Body of pancreas (tissue), 4 donors: ENCODE measurements around the gene SH2D3C. TPM values are rescaled to one million over a fixed set of nuclear protein-coding genes. Genes with fewer than 3 reads are reported as not detected.

Experiments
- ATAC-seq: fragments of 150-250 bp; one replicate; pipeline ENCODE4 v1.9.1; 2016
- DNase-seq, 4 donors: peaks; one replicate each; pipeline ENCODE4 v3.0.0-alpha.2; 2019
- H3K27ac ChIP-seq, 4 donors: fragments of 200-600 bp; sonication (generic); 1 replicate in 3 of 4; 2 replicates in 1 of 4; pipeline versions ENCODE4 v1.5.1 to v1.6.1; 2016 to 2019; ENCODE audit warnings: mild to moderate bottlenecking in 1 of 4, mixed read lengths in 1 of 4, moderate library complexity in 1 of 4
- H3K27me3 ChIP-seq, 2 donors: fragments of 200-600 bp; sonication (generic); one replicate each; pipeline ENCODE4 v1.6.0; 2016; ENCODE audit warnings: mild to moderate bottlenecking in 1 of 2
- H3K36me3 ChIP-seq, 2 donors: fragments of 200-600 bp; sonication (generic); replicated peaks in 1 of 2; 2 replicates each; pipeline ENCODE4 v1.5.1; 2016; ENCODE audit warnings: low read depth in 2 of 2; ENCODE audit not compliant: insufficient read depth in 1 of 2
- H3K4me1 ChIP-seq: fragments of 200-600 bp; sonication (generic); one replicate; pipeline ENCODE4 v1.6.0; 2016
- H3K4me3 ChIP-seq, 2 donors: fragments of 200-600 bp; sonication (generic); 1 replicate in 1 of 2; 2 replicates in 1 of 2; pipeline ENCODE4 v1.5.1; 2016 to 2019
- H3K9me3 ChIP-seq, 3 donors: fragments of 200-600 bp; sonication (generic); 1 replicate in 2 of 3; 2 replicates in 1 of 3; pipeline ENCODE4 v1.5.1; 2016
- POLR2A ChIP-seq, 3 donors: fragments of 450-650 bp; IDR thresholded peaks; one replicate each; pipeline ENCODE4 v1.6.1; 2016; ENCODE audit warnings: antibody characterized with exemption in 3 of 3, mild to moderate bottlenecking in 2 of 3
- WGBS, 2 donors: methylation state at CpG; one replicate each; pipeline ENCODE4 v1.1.5; 2017; 5-methylcytosine and 5-hydroxymethylcytosine counted together
- intact Hi-C: fragments of 100-400 bp; cut with DNase I; formaldehyde crosslinking; loops from one replicate; pipeline ENCODE4 v1.15.1; 2023
- microRNA-seq, 2 donors: library from miRNA; unstranded; fragments of <30 nt; microRNA quantifications; one replicate each; pipeline ENCODE4, GENCODE V29; 2016; ENCODE audit warnings: borderline number of aligned reads in 2 of 2, borderline replicate concordance in 2 of 2
- total RNA-seq, 2 donors: library from RNA; depleted of rRNA; stranded (reverse); fragments of >200 nt; gene quantifications; one replicate each; pipeline ENCODE4 v1.1.0, GENCODE V29; 2016
- TF ChIP-seq, protein P1 (sequence below), 7 experiments: fragments of 450-650 bp in 4 of 7; fragments of 200-600 bp in 3 of 7; sonication (generic) in 3 of 7; IDR thresholded peaks; one replicate each; pipeline ENCODE4 v1.5.1; 2016 to 2019; ENCODE audit warnings: antibody characterized with exemption in 7 of 7

SH2D3C gene
- total RNA-seq, 2 donors from 2014 or later = 3.3 to 4.2 TPM

- H3K4me3 ChIP-seq = no peak overlapping the region
- TF ChIP-seq POLR2A (IDR thresholded peaks at IDR 0.05) = no peak
- TF ChIP-seq, protein P1, sequence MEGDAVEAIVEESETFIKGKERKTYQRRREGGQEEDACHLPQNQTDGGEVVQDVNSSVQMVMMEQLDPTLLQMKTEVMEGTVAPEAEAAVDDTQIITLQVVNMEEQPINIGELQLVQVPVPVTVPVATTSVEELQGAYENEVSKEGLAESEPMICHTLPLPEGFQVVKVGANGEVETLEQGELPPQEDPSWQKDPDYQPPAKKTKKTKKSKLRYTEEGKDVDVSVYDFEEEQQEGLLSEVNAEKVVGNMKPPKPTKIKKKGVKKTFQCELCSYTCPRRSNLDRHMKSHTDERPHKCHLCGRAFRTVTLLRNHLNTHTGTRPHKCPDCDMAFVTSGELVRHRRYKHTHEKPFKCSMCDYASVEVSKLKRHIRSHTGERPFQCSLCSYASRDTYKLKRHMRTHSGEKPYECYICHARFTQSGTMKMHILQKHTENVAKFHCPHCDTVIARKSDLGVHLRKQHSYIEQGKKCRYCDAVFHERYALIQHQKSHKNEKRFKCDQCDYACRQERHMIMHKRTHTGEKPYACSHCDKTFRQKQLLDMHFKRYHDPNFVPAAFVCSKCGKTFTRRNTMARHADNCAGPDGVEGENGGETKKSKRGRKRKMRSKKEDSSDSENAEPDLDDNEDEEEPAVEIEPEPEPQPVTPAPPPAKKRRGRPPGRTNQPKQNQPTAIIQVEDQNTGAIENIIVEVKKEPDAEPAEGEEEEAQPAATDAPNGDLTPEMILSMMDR (IDR thresholded peaks at IDR 0.05) = no peak
- ATAC-seq (no peak), DNase-seq (no peak)
- intact Hi-C loops = no loop called here
- H3K27ac ChIP-seq = no peak overlapping the region
- WGBS, 2 donors = 92% methylated on average over 10 of the region's 10 CpGs
- no peaks in the 10 kb centered on the region for H3K4me1 ChIP-seq
- H3K36me3 ChIP-seq = no peaks in the 10 kb centered on the region
- no peaks in the 10 kb centered on the region for H3K9me3 ChIP-seq
- H3K27me3 ChIP-seq = no peaks in the 10 kb centered on the region
Measured at GRCh38 chr9:127690735-127691134, 87.7 kb downstream of the SH2D3C start.

DNA sequence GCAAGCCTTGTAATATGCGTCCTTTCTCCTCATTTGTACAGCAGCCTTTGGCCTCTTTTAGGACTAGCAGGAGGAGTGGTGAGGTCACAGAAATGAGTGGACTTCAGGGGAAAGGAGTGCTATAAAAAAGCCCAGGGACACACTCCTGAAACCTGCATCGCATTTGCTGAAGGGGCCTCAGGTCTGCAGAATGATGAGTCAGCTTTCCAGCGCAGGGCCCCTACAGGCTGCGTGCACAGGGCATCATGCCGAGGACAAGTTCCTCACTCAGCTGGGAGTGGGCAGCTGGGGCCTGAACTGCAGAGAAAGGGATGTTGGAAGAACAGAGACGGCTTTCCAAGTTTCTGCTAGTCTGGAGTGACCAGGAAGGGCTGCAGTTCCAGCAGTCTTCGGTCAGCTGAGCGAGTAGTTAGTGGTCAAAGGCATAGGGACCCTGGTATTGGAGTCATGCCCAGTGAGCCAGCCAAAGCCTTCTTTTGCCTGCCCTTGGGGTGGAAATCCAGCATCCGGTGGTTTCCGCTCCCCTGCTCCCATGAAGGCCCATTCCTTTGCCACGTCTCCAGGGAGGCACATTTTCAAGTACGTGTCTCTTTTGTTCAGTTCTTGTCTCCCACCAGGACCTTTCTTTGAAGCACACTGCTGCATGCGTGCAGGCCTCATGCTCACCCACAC is 89.0 kb downstream of the SH2D3C start:
- ATAC-seq (no peak), DNase-seq (no peak)
- Histone ChIP-seq H3K36me3 (no peaks in the 10 kb centered on the region), H3K27me3 (no peaks in the 10 kb centered on the region), H3K4me3 (no peak overlapping the region), H3K9me3 (no peaks in the 10 kb centered on the region), H3K4me1 (no peaks in the 10 kb centered on the region), H3K27ac (no peak overlapping the region)
- TF ChIP-seq, protein P1 (IDR thresholded peaks at IDR 0.05) = no peak
- no peak for TF ChIP-seq POLR2A (IDR thresholded peaks at IDR 0.05)
- 90 to 95% methylated on average over 13 of the region's 13 CpGs for WGBS, 2 donors
- intact Hi-C loops = no loop called here

Small RNA genes within 50 kb of the gene (microRNA-seq; reads per million reads assigned to microRNA genes)
- gene MIR2861 (0 reads per million in 2 donors), gene MIR3960 (0 reads per million in 2 donors)

Other genes starting within 250 kb of the SH2D3C start
- 10 to 100 TPM; 34.5 to 39.9 TPM for gene STXBP1, start 166.4 kb downstream of the SH2D3C start, total RNA-seq
- 1 to 10 TPM; 2.3 TPM for gene CFAP157, start 71.7 kb downstream of the SH2D3C start, total RNA-seq
- gene PTRH1, start 63.0 kb downstream of the SH2D3C start, total RNA-seq = 10 to 100 TPM; 23.6 to 64.9 TPM
- under 1 TPM; under 0.01 to 0.52 TPM for gene TTC16, start 62.6 kb downstream of the SH2D3C start, total RNA-seq
- gene TOR2A, start 43.4 kb downstream of the SH2D3C start, total RNA-seq = 10 to 100 TPM in 1 of 2 donors, 1 to 10 TPM in 1; 8.3 to 14.2 TPM
- 10 to 100 TPM; 51.4 to 58.7 TPM for gene CDK9, start 7.4 kb upstream of the SH2D3C start, total RNA-seq
- 10 to 100 TPM; 58.4 to 80.4 TPM for gene FPGS, start 24.2 kb upstream of the SH2D3C start, total RNA-seq
- gene ENG, start 76.0 kb upstream of the SH2D3C start, total RNA-seq = 10 to 100 TPM; 20.2 to 26.7 TPM
- gene AK1, start 99.0 kb upstream of the SH2D3C start, total RNA-seq = 10 to 100 TPM in 1 of 2 donors, 1 to 10 TPM in 1; 8.8 to 23.7 TPM
- gene ST6GALNAC6, start 120.9 kb upstream of the SH2D3C start, total RNA-seq = 10 to 100 TPM; 46.1 to 66.7 TPM
- gene ST6GALNAC4, start 138.4 kb upstream of the SH2D3C start, total RNA-seq = 10 to 100 TPM; 36.6 to 63.8 TPM
- 1 to 10 TPM; 1.3 to 2.6 TPM for gene PIP5KL1, start 152.1 kb upstream of the SH2D3C start, total RNA-seq
- gene DPM2, start 159.2 kb upstream of the SH2D3C start, total RNA-seq = 10 to 100 TPM; 23.3 to 39.9 TPM
- 10 to 100 TPM; 41.9 to 42.0 TPM for gene EEIG1, start 202.3 kb upstream of the SH2D3C start, total RNA-seq